ENCODE data around the gene PFDN2. TPM values are rescaled to one million over a fixed set of nuclear protein-coding genes. Genes with fewer than 3 reads are reported as not detected.

The PFDN2 gene
- total and polyA plus RNA-seq, 2 of the 8 experiments (the other 6 are each of a cell fraction or from before 2014, with no cell fraction given) = 66.2 to 71.2 TPM

DNA sequence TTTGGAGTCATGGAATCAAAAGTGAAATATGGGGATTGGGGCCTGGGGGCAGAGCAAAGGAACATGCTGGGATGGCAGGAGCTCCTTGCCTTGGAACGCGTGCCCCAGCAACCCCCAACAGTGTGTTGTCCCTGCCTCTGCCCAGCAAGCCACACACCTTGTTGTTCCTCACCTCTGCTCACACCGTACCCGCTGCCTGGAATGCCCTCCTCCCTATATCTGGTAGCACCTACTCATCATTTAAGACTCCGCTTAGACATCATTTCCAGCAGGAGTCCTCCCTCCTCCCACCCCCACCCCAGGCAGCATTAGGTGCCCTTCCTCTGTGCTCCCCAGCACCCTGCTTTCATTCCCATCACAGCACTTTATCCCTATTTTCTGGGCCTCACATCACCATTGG is 36.3 kb downstream of the PFDN2 start:
- Histone ChIP-seq H3K36me3 (ENCODE audit: control insufficient read depth in 2 of 4, insufficient read depth in 4 of 4, low read length in 3 of 4) (no peaks in the 10 kb centered on the region), H3K27ac (ENCODE audit: low read depth, low read length) (no peak overlapping the region), H3K27me3 (replicated peaks in 1 of 4; ENCODE audit: control insufficient read depth in 3 of 4, extremely low read depth in 1 of 4, insufficient read depth in 3 of 4, low read length in 3 of 4) (no peaks in the 10 kb centered on the region), H4K8ac (ENCODE audit: extremely low read depth, insufficient read depth, low read length) (no peak overlapping the region), H4K91ac (replicated peaks; ENCODE audit: insufficient read length, low read length) (peak overlapping the region; percentile 49), H3K4me1 (replicated peaks in 1 of 4; ENCODE audit: control insufficient read depth in 3 of 4, insufficient read depth in 4 of 4, low read length in 3 of 4) (peaks cover 0 to 6% (median 0%) of the 10 kb centered on the region in 4 experiments; a peak in 4 of 7 replicates), H3K4me3 (ENCODE audit: extremely low read depth in 1 of 4, insufficient read depth in 2 of 4, low read depth in 3 of 4, low read length in 4 of 4) (no peak overlapping the region), H3K79me1 (ENCODE audit: low read depth, low read length) (no peaks in the 10 kb centered on the region), H2AK5ac (ENCODE audit: low read depth, low read length) (no peak overlapping the region), H3K4me2 (ENCODE audit: insufficient read depth in 1 of 2, low read depth in 2 of 2, low read length in 2 of 2) (no peak overlapping the region), H3K9ac (replicated peaks in 1 of 4; ENCODE audit: extremely low read depth in 1 of 4, low read depth in 3 of 4, low read length in 3 of 4) (no peak overlapping the region), H3K23me2 (ENCODE audit: low read depth, low read length) (no peaks in the 10 kb centered on the region), H3K79me2 (ENCODE audit: control insufficient read depth in 1 of 2, insufficient read depth in 2 of 2, low read length in 2 of 2) (no peaks in the 10 kb centered on the region), H3K23ac (ENCODE audit: insufficient read length) (no peak overlapping the region), H4K5ac (ENCODE audit: insufficient read length, low read depth, low read length) (no peak overlapping the region), H2BK15ac (ENCODE audit: low read length) (no peak overlapping the region), H3K14ac (ENCODE audit: insufficient read length) (no peak overlapping the region), H2BK120ac (replicated peaks; ENCODE audit: low read depth, low read length) (no peak overlapping the region), H3K9me3 (ENCODE audit: insufficient read depth in 2 of 2, low read depth in 1 of 2, low read length in 1 of 2) (no peaks in the 10 kb centered on the region), H2BK20ac (ENCODE audit: low read length) (no peak overlapping the region), H3K4ac (replicated peaks; ENCODE audit: insufficient read length, low read depth, low read length) (no peak overlapping the region), H3K18ac (ENCODE audit: extremely low read depth, low read length) (no peak overlapping the region), H3K56ac (replicated peaks; ENCODE audit: insufficient read length, low read depth, low read length) (no peak overlapping the region), H2AFZ (ENCODE audit: low read length) (no peak overlapping the region), H2BK5ac (ENCODE audit: low read depth, low read length) (no peak overlapping the region), H2BK12ac (ENCODE audit: low read depth, low read length) (no peak overlapping the region), H4K20me1 (replicated peaks in 1 of 2; ENCODE audit: control insufficient read depth in 1 of 2, insufficient read depth in 2 of 2, low read length in 2 of 2) (no peaks in the 10 kb centered on the region)
- DNase-seq (ENCODE audit: low read depth in 1 of 2, low spot score in 2 of 2) (no peak), FAIRE-seq (no peak)
- 98% methylated on average over 4 of the region's 5 CpGs; no CpG with 5 or more reads in 1 of the 2 experiments for WGBS, 2 experiments (ENCODE audit: extremely low coverage in 1 of 2, insufficient coverage in 1 of 2, insufficient read length in 1 of 2, insufficient replicate concordance in 2 of 2, low coverage in 1 of 2, low lambda C conversion rate in 2 of 2, missing lambda C conversion rate in 1 of 2)
- CTCF ChIA-PET (ENCODE audit: partially characterized antibody) = interaction anchor here (1.4 to 17.8 kb wide), 3 partner anchors 9 to 27 kb away, joined by 4 to 282 read pairs (median 156); partner anchors contain the start of genes ARHGAP30 and KLHDC9
- POLR2A ChIA-PET (ENCODE audit: partially characterized antibody) = interaction anchor here (1.4 kb wide), 1 partner anchor 36 kb away, joined by 3 read pairs; the partner anchor contains the start of gene USF1
- TF ChIP-seq RAD21 (IDR thresholded peaks at IDR 0.05 in 1 of 2, conservative IDR thresholded peaks at IDR 0.05 in 1 of 2; ENCODE audit: low read depth in 2 of 2, low read length in 2 of 2) = no peak
- TF ChIP-seq, protein P1, sequence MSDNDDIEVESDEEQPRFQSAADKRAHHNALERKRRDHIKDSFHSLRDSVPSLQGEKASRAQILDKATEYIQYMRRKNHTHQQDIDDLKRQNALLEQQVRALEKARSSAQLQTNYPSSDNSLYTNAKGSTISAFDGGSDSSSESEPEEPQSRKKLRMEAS (IDR thresholded peaks at IDR 0.05) = no peak
- TF ChIP-seq POU5F1 (IDR thresholded peaks at IDR 0.05; ENCODE audit: low read depth, low read length) = no peak
- no peak for TF ChIP-seq CHD2 (IDR thresholded peaks at IDR 0.05; ENCODE audit: low read length)
- no peak for TF ChIP-seq BCL11A (IDR thresholded peaks at IDR 0.05; ENCODE audit: low read depth in 2 of 2, low read length in 2 of 2)
- TF ChIP-seq KDM1A (IDR thresholded peaks at IDR 0.05; ENCODE audit: borderline replicate concordance, low read length) = no peak

Measured in H1 (cell line).